HG03025 (cell line): Measurements from ENCODE around the gene PCBP1.
"Not testable (repeated sequence)": the region's sequence is repeated elsewhere in the genome, so short reads cannot be mapped to it uniquely, and the experiment has no call there.

Source experiments
- ATAC-seq: cut with Tn5 transposase; IDR thresholded peaks from one replicate; pipeline ENCODE4 v1.9.1; 2021; ENCODE audit warnings: mild to moderate bottlenecking, moderate library complexity; ENCODE audit not compliant: unreplicated experiment, low FRiP score

The PCBP1 gene

GRCh38 chr2:70123051-70123828 lies 36.0 kb downstream of the PCBP1 start:
- ATAC-seq, result no peak

GRCh38 chr2:70123829-70124116 lies 36.5 kb downstream of the PCBP1 start:
- no peak for ATAC-seq

GRCh38 chr2:70124983-70125480 lies 37.8 kb downstream of the PCBP1 start:
- no peak for ATAC-seq

GRCh38 chr2:70125498-70125898 lies 38.2 kb downstream of the PCBP1 start:
- ATAC-seq, result no peak

- no peak for ATAC-seq
These were observed 39.1 kb downstream of the PCBP1 start for GRCh38 chr2:70126413-70126812.

- no peak for ATAC-seq
These were observed 40.7 kb downstream of the PCBP1 start for GRCh38 chr2:70128005-70128404.

GRCh38 chr2:70131344-70132143 lies 44.3 kb downstream of the PCBP1 start:
- not testable (repeated sequence) for ATAC-seq

GRCh38 chr2:70132244-70133126 lies 45.2 kb downstream of the PCBP1 start:
- ATAC-seq, result no peak

GRCh38 chr2:70133127-70133452 lies 45.8 kb downstream of the PCBP1 start:
- no peak for ATAC-seq

GRCh38 chr2:70133491-70134322 lies 46.4 kb downstream of the PCBP1 start:
- no peak for ATAC-seq

- ATAC-seq, result not testable (repeated sequence)
These were observed 47.2 kb downstream of the PCBP1 start for GRCh38 chr2:70134323-70134983.
